Colonic mucosa (tissue), 4 donors: Measurements from ENCODE around the gene C6orf58. TPM values are rescaled to one million over a fixed set of nuclear protein-coding genes. Genes with fewer than 3 reads are reported as not detected.

Experiments used
- DNase-seq: peaks from one replicate; pipeline ENCODE4 v3.0.0-alpha.2; 2020
- H3K27ac ChIP-seq: fragments of 200-600 bp; one replicate; pipeline ENCODE4 v1.8.0; 2021
- H3K27me3 ChIP-seq: fragments of 200-600 bp; one replicate; pipeline ENCODE4 v1.8.0; 2021
- H3K36me3 ChIP-seq: fragments of 200-600 bp; one replicate; pipeline ENCODE4 v1.8.0; 2021
- H3K4me1 ChIP-seq: fragments of 200-600 bp; one replicate; pipeline ENCODE4 v1.8.0; 2021; ENCODE audit warnings: mild to moderate bottlenecking
- H3K4me3 ChIP-seq: fragments of 200-600 bp; one replicate; pipeline ENCODE4 v1.8.0; 2021
- H3K9ac ChIP-seq, 2 donors: one replicate each; pipeline ENCODE4 v1.7.0; 2013; ENCODE audit warnings: control low read depth in 2 of 2, low read depth in 2 of 2, low read length in 2 of 2
- H3K9me3 ChIP-seq: fragments of 200-600 bp; one replicate; pipeline ENCODE4 v1.8.0; 2021
- CTCF ChIP-seq: fragments of 200-600 bp; IDR thresholded peaks from one replicate; pipeline ENCODE4 v1.8.0; 2022; ENCODE audit warnings: antibody characterized with exemption, mild to moderate bottlenecking
- intact Hi-C: fragments of 100-400 bp; cut with DNase I; formaldehyde crosslinking; loops from one replicate; pipeline ENCODE4 v1.14.1; 2022
- total RNA-seq, 2 donors: library from RNA; stranded (reverse); fragmentation: NEBNext Ultra II Directional in 1 of 2; extraction: Animal tissue kit (Norgen Biotek cat#: 25700) in 1 of 2; gene quantifications; one replicate each; pipeline ENCODE4 v1.2.1, GENCODE V29; 2021
- donor health status: healthy.
- donor health status: DM: no; HTN: no; CAD: no.
- donor health status: DM: no; HTN: no; CAD: no.

Gene C6orf58
- total RNA-seq, 2 donors from 2014 or later, result not detected

- intact Hi-C loops, result no loop called here
- Histone ChIP-seq H3K27ac (no peak overlapping the region), H3K9me3 (no peaks in the 10 kb centered on the region), H3K36me3 (no peaks in the 10 kb centered on the region), H3K27me3 (no peaks in the 10 kb centered on the region), H3K9ac (no peak overlapping the region), H3K4me3 (no peak overlapping the region), H3K4me1 (no peaks in the 10 kb centered on the region)
- TF ChIP-seq CTCF, result no peak
- DNase-seq, result no peak
Measured at GRCh38 chr6:127637830-127638409, 60.9 kb downstream of the C6orf58 start.

Other genes starting within 250 kb of the C6orf58 start
- 100 to 1,000 TPM in 1 of 2 donors, 10 to 100 TPM in 1; 56.1 to 111 TPM for gene ECHDC1, start 233.6 kb upstream of the C6orf58 start, total RNA-seq
- 1 to 10 TPM; 1.6 to 2.7 TPM for gene KIAA0408, start 117.8 kb upstream of the C6orf58 start, total RNA-seq